GM23338 (cell line): Measurements from ENCODE around the gene SDC3. TPM values are rescaled to one million over a fixed set of nuclear protein-coding genes. Genes with fewer than 3 reads are reported as not detected.

Source experiments
- ATAC-seq: fragments of 200-7000 bp; cut with Tn5 transposase; 3 replicates; pipeline ENCODE4 v1.9.1; 2020
- DNase-seq: peaks from one replicate; pipeline ENCODE4 v3.0.0-alpha.2; 2015; ENCODE audit warnings: low spot score
- H2AFZ ChIP-seq: fragments of 200-600 bp; sonication (generic); 2 replicates; pipeline ENCODE4 v1.8.0; 2016; ENCODE audit warnings: antibody characterized with exemption, mild to moderate bottlenecking, moderate library complexity
- H3F3A ChIP-seq: fragments of 200-600 bp; sonication (generic); replicated peaks from 2 replicates; pipeline ENCODE4 v1.8.0; 2017; ENCODE audit warnings: antibody characterized with exemption, mixed run types, low read depth
- H3K27ac ChIP-seq: fragments of 200-600 bp; sonication (generic); 2 replicates; pipeline ENCODE4 v1.6.1; 2016; ENCODE audit warnings: low read depth
- H3K27me3 ChIP-seq: fragments of 200-600 bp; sonication (generic); 2 replicates; pipeline ENCODE4 v1.8.0; 2016; ENCODE audit warnings: mild to moderate bottlenecking, mixed run types, moderate library complexity; ENCODE audit not compliant: insufficient read depth
- H3K36me3 ChIP-seq: fragments of 200-600 bp; sonication (generic); 2 replicates; pipeline ENCODE4 v1.8.0; 2016; ENCODE audit warnings: mild to moderate bottlenecking; ENCODE audit not compliant: insufficient read depth
- H3K4me1 ChIP-seq: fragments of 200-600 bp; sonication (generic); 2 replicates; pipeline ENCODE4 v1.8.0; 2016; ENCODE audit warnings: mild to moderate bottlenecking, moderate library complexity; ENCODE audit not compliant: insufficient read depth
- H3K4me2 ChIP-seq: fragments of 200-600 bp; sonication (generic); 2 replicates; pipeline ENCODE4 v1.7.1; 2017; ENCODE audit warnings: mixed run types
- H3K4me3 ChIP-seq: fragments of 200-600 bp; sonication (generic); 2 replicates; pipeline ENCODE4 v1.6.1; 2016; ENCODE audit warnings: mixed run types
- H3K79me2 ChIP-seq: fragments of 200-600 bp; sonication (generic); replicated peaks from 2 replicates; pipeline ENCODE4 v1.8.0; 2017; ENCODE audit warnings: mild to moderate bottlenecking; ENCODE audit not compliant: insufficient read depth
- H3K9me2 ChIP-seq: fragments of 200-600 bp; sonication (generic); 2 replicates; pipeline ENCODE4 v1.8.0; 2017; ENCODE audit not compliant: insufficient read depth
- H4K20me1 ChIP-seq: fragments of 200-600 bp; sonication (generic); replicated peaks from 2 replicates; pipeline ENCODE4 v1.8.0; 2017; ENCODE audit warnings: mild to moderate bottlenecking; ENCODE audit not compliant: insufficient read depth
- H3K27ac Mint-ChIP-seq: 2 replicates; pipeline ENCODE4 v1.8.0; 2020; ENCODE audit warnings: inconsistent platforms, mild to moderate bottlenecking, moderate library complexity, mixed read lengths
- H3K27me3 Mint-ChIP-seq: 3 replicates; pipeline ENCODE4 v1.8.0; 2022; ENCODE audit warnings: low read depth, mild to moderate bottlenecking, moderate library complexity, mixed read lengths, inconsistent platforms; ENCODE audit not compliant: insufficient read depth, poor library complexity
- H3K36me3 Mint-ChIP-seq: 3 replicates; pipeline ENCODE4 v1.8.0; 2021; ENCODE audit warnings: low read depth, mild to moderate bottlenecking, inconsistent platforms, moderate library complexity, mixed read lengths
- H3K4me1 Mint-ChIP-seq: 3 replicates; pipeline ENCODE4 v1.8.0; 2020; ENCODE audit warnings: mild to moderate bottlenecking, inconsistent platforms, mixed read lengths
- H3K4me3 Mint-ChIP-seq: 3 replicates; pipeline ENCODE4 v1.8.0; 2021; ENCODE audit warnings: moderate library complexity, mild to moderate bottlenecking, inconsistent platforms, mixed read lengths
- H3K9me3 Mint-ChIP-seq: 3 replicates; pipeline ENCODE4 v1.8.0; 2020; ENCODE audit warnings: moderate library complexity, mild to moderate bottlenecking, inconsistent platforms, mixed read lengths
- CREB1 ChIP-seq: fragments of 250-450 bp; sonication (Bioruptor Pico); IDR thresholded peaks from 2 replicates; pipeline ENCODE4 v1.5.0; 2020; ENCODE audit warnings: low read depth, mild to moderate bottlenecking, moderate library complexity
- EZH2 ChIP-seq: fragments of 200-600 bp; sonication (generic); IDR thresholded peaks from one replicate; pipeline ENCODE4 v1.8.0; 2017; ENCODE audit warnings: antibody characterized with exemption, mild to moderate bottlenecking, low read depth; ENCODE audit not compliant: unreplicated experiment
- EZH2phosphoT487 ChIP-seq: fragments of 200-600 bp; sonication (generic); IDR thresholded peaks from one replicate; pipeline ENCODE4 v1.8.1; 2018; ENCODE audit warnings: antibody characterized with exemption; ENCODE audit not compliant: unreplicated experiment
- JUNB ChIP-seq: IDR thresholded peaks from one replicate; pipeline ENCODE4 v1.6.1; 2016; ENCODE audit warnings: antibody characterized with exemption; ENCODE audit not compliant: unreplicated experiment
- NANOG ChIP-seq: IDR thresholded peaks from 2 replicates; pipeline ENCODE4 v1.6.1; 2016; ENCODE audit warnings: antibody characterized with exemption, borderline replicate concordance
- POLR2AphosphoS5 ChIP-seq: IDR thresholded peaks from 2 replicates; pipeline ENCODE4 v1.6.1; 2016; ENCODE audit warnings: antibody characterized with exemption, low read depth
- STAT1 ChIP-seq: IDR thresholded peaks from one replicate; pipeline ENCODE4 v1.6.1; 2016; ENCODE audit warnings: antibody characterized with exemption; ENCODE audit not compliant: unreplicated experiment
- ZNF114 ChIP-seq: fragments of 250-450 bp; sonication (Bioruptor Pico); IDR thresholded peaks from 2 replicates; pipeline ENCODE4 v1.5.0; 2020; ENCODE audit warnings: mild to moderate bottlenecking, moderate library complexity
- ZNF331 ChIP-seq: fragments of 250-450 bp; sonication (Bioruptor Pico); IDR thresholded peaks from 2 replicates; pipeline ENCODE4 v1.5.0; 2020; ENCODE audit warnings: low read depth, mild to moderate bottlenecking, moderate library complexity
- polyA plus RNA-seq: library from polyadenylated mRNA; unstranded; fragments of >200 nt; fragmentation: Nextera tagmentation; extraction: Ambion mirVana; gene quantifications from 2 replicates; pipeline ENCODE4 v1.2.1, GENCODE V29; 2016
- total RNA-seq: library from RNA; depleted of rRNA; stranded (reverse); fragments of >200 nt; shearing (Covaris generic); gene quantifications from 2 replicates; pipeline ENCODE4 v1.2.3, GENCODE V29; 2014
- TF ChIP-seq, protein P1 (sequence below): IDR thresholded peaks from one replicate; pipeline ENCODE4 v1.6.1; 2018; ENCODE audit warnings: antibody characterized with exemption; ENCODE audit not compliant: unreplicated experiment
- TF ChIP-seq, protein P2 (sequence below): fragments of 250-450 bp; sonication (Bioruptor Pico); IDR thresholded peaks from 2 replicates; pipeline ENCODE4 v1.5.0; 2020; ENCODE audit warnings: mild to moderate bottlenecking, moderate library complexity
- TF ChIP-seq, protein P3 (sequence below): IDR thresholded peaks from 2 replicates; pipeline ENCODE4 v1.6.1; 2016; ENCODE audit warnings: antibody characterized with exemption
- TF ChIP-seq, protein P4 (sequence below), 2 experiments: fragments of 200-600 bp in 1 of 2; sonication (generic) in 1 of 2; conservative IDR thresholded peaks; 2 replicates each; pipeline versions ENCODE4 v1.5.1 to v1.6.1; 2016 to 2017; ENCODE audit warnings: antibody characterized with exemption in 2 of 2, low read depth in 2 of 2, mild to moderate bottlenecking in 2 of 2, moderate library complexity in 1 of 2

The SDC3 gene
- total and polyA plus RNA-seq, 2 experiments from 2014 or later: 5.2 to 29.7 TPM

DNA sequence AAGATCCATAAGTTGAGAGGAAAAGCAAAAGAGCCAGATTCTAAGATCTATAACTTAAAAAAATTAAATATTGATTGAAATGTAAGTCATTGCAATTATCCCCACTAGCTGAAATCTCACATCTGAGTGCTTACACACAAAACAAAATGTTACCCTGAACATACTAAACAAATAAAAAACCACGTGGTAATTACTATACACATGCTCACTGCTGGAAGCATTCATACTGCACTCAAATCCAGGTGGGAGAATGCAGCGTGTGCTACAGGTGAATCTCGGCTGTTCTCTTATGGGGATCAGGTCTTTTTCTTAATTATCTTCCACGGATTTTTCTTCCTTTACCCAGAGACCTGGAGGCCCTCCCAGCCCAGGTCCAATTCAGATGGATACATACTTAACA, 74.3 kb downstream of the SDC3 start:
- H3K4me1 ChIP-seq: no peaks in the 10 kb centered on the region; the same call in 1 of the 2 replicates
- no peak overlapping the region for H3K27ac ChIP-seq
- H3K36me3 ChIP-seq: no peaks in the 10 kb centered on the region
- Mint-ChIP-seq H3K27me3 (no peaks in the 10 kb centered on the region), H3K36me3 (no peaks in the 10 kb centered on the region), H3K4me1 (peaks cover 4% of the 10 kb centered on the region), H3K4me3 (no peak overlapping the region), H3K27ac (no peak overlapping the region), H3K9me3 (no peaks in the 10 kb centered on the region)
- H3K27me3 ChIP-seq: no peaks in the 10 kb centered on the region
- 0 out of 2 replicates have a peak, but pooled peaks cover 5% of the 10 kb centered on the region for H3K9me2 ChIP-seq
- ATAC-seq (no peak), DNase-seq (no peak)
- H3K4me3 ChIP-seq: no peak overlapping the region
- H2AFZ ChIP-seq: no peak overlapping the region
- TF ChIP-seq, protein P1, sequence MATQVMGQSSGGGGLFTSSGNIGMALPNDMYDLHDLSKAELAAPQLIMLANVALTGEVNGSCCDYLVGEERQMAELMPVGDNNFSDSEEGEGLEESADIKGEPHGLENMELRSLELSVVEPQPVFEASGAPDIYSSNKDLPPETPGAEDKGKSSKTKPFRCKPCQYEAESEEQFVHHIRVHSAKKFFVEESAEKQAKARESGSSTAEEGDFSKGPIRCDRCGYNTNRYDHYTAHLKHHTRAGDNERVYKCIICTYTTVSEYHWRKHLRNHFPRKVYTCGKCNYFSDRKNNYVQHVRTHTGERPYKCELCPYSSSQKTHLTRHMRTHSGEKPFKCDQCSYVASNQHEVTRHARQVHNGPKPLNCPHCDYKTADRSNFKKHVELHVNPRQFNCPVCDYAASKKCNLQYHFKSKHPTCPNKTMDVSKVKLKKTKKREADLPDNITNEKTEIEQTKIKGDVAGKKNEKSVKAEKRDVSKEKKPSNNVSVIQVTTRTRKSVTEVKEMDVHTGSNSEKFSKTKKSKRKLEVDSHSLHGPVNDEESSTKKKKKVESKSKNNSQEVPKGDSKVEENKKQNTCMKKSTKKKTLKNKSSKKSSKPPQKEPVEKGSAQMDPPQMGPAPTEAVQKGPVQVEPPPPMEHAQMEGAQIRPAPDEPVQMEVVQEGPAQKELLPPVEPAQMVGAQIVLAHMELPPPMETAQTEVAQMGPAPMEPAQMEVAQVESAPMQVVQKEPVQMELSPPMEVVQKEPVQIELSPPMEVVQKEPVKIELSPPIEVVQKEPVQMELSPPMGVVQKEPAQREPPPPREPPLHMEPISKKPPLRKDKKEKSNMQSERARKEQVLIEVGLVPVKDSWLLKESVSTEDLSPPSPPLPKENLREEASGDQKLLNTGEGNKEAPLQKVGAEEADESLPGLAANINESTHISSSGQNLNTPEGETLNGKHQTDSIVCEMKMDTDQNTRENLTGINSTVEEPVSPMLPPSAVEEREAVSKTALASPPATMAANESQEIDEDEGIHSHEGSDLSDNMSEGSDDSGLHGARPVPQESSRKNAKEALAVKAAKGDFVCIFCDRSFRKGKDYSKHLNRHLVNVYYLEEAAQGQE: no peak
- TF ChIP-seq, protein P2, sequence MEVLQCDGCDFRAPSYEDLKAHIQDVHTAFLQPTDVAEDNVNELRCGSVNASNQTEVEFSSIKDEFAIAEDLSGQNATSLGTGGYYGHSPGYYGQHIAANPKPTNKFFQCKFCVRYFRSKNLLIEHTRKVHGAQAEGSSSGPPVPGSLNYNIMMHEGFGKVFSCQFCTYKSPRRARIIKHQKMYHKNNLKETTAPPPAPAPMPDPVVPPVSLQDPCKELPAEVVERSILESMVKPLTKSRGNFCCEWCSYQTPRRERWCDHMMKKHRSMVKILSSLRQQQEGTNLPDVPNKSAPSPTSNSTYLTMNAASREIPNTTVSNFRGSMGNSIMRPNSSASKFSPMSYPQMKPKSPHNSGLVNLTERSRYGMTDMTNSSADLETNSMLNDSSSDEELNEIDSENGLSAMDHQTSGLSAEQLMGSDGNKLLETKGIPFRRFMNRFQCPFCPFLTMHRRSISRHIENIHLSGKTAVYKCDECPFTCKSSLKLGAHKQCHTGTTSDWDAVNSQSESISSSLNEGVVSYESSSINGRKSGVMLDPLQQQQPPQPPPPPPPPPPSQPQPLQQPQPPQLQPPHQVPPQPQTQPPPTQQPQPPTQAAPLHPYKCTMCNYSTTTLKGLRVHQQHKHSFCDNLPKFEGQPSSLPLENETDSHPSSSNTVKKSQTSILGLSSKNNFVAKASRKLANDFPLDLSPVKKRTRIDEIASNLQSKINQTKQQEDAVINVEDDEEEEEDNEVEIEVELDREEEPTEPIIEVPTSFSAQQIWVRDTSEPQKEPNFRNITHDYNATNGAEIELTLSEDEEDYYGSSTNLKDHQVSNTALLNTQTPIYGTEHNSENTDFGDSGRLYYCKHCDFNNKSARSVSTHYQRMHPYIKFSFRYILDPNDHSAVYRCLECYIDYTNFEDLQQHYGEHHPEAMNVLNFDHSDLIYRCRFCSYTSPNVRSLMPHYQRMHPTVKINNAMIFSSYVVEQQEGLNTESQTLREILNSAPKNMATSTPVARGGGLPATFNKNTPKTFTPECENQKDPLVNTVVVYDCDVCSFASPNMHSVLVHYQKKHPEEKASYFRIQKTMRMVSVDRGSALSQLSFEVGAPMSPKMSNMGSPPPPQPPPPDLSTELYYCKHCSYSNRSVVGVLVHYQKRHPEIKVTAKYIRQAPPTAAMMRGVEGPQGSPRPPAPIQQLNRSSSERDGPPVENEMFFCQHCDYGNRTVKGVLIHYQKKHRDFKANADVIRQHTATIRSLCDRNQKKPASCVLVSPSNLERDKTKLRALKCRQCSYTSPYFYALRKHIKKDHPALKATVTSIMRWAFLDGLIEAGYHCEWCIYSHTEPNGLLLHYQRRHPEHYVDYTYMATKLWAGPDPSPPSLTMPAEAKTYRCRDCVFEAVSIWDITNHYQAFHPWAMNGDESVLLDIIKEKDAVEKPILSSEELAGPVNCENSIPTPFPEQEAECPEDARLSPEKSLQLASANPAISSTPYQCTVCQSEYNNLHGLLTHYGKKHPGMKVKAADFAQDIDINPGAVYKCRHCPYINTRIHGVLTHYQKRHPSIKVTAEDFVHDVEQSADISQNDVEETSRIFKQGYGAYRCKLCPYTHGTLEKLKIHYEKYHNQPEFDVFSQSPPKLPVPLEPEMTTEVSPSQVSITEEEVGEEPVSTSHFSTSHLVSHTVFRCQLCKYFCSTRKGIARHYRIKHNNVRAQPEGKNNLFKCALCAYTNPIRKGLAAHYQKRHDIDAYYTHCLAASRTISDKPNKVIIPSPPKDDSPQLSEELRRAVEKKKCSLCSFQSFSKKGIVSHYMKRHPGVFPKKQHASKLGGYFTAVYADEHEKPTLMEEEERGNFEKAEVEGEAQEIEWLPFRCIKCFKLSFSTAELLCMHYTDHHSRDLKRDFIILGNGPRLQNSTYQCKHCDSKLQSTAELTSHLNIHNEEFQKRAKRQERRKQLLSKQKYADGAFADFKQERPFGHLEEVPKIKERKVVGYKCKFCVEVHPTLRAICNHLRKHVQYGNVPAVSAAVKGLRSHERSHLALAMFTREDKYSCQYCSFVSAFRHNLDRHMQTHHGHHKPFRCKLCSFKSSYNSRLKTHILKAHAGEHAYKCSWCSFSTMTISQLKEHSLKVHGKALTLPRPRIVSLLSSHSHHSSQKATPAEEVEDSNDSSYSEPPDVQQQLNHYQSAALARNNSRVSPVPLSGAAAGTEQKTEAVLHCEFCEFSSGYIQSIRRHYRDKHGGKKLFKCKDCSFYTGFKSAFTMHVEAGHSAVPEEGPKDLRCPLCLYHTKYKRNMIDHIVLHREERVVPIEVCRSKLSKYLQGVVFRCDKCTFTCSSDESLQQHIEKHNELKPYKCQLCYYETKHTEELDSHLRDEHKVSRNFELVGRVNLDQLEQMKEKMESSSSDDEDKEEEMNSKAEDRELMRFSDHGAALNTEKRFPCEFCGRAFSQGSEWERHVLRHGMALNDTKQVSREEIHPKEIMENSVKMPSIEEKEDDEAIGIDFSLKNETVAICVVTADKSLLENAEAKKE (CRISPR knock-in tag): no peak
- TF ChIP-seq JUNB (no peak), STAT1 (no peak), EZH2 (no peak), CREB1 (CRISPR knock-in tag) (no peak), EZH2phosphoT487 (no peak), POLR2AphosphoS5 (no peak), NANOG (no peak), ZNF331 (CRISPR knock-in tag) (no peak), ZNF114 (CRISPR knock-in tag) (no peak)
- TF ChIP-seq, protein P3, sequence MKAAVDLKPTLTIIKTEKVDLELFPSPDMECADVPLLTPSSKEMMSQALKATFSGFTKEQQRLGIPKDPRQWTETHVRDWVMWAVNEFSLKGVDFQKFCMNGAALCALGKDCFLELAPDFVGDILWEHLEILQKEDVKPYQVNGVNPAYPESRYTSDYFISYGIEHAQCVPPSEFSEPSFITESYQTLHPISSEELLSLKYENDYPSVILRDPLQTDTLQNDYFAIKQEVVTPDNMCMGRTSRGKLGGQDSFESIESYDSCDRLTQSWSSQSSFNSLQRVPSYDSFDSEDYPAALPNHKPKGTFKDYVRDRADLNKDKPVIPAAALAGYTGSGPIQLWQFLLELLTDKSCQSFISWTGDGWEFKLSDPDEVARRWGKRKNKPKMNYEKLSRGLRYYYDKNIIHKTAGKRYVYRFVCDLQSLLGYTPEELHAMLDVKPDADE: no peak
- TF ChIP-seq, protein P4, sequence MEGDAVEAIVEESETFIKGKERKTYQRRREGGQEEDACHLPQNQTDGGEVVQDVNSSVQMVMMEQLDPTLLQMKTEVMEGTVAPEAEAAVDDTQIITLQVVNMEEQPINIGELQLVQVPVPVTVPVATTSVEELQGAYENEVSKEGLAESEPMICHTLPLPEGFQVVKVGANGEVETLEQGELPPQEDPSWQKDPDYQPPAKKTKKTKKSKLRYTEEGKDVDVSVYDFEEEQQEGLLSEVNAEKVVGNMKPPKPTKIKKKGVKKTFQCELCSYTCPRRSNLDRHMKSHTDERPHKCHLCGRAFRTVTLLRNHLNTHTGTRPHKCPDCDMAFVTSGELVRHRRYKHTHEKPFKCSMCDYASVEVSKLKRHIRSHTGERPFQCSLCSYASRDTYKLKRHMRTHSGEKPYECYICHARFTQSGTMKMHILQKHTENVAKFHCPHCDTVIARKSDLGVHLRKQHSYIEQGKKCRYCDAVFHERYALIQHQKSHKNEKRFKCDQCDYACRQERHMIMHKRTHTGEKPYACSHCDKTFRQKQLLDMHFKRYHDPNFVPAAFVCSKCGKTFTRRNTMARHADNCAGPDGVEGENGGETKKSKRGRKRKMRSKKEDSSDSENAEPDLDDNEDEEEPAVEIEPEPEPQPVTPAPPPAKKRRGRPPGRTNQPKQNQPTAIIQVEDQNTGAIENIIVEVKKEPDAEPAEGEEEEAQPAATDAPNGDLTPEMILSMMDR (conservative IDR thresholded peaks at IDR 0.05; ENCODE audit: low read depth in 2 of 2): no peak
- no peaks in the 10 kb centered on the region for H3F3A ChIP-seq
- no peaks in the 10 kb centered on the region for H4K20me1 ChIP-seq
- H3K79me2 ChIP-seq: no peaks in the 10 kb centered on the region
- no peak overlapping the region for H3K4me2 ChIP-seq
